WTC11 (cell line): ENCODE measurements around the gene CBLB. TPM values are rescaled to one million over a fixed set of nuclear protein-coding genes. Genes with fewer than 3 reads are reported as not detected.

Source experiments
- ATAC-seq: fragments of 200-7000 bp; cut with Tn5 transposase; 2 replicates; pipeline ENCODE4 v1.10.0; 2021; ENCODE audit warnings: mild to moderate bottlenecking, moderate library complexity
- CTCF ChIA-PET: fragments of 300-600 bp; sonication (Branson Sonifier 250); formaldehyde crosslinking; loops from one replicate; lab custom pipeline; 2021; ENCODE audit warnings: antibody characterized with exemption; lab: Charles Lee
- POLR2A ChIA-PET: fragments of 350-600 bp; sonication (Branson Sonifier 250); formaldehyde crosslinking; loops from one replicate; lab custom pipeline; 2021; ENCODE audit warnings: antibody characterized with exemption; lab: Charles Lee
- DNase-seq: peaks from one replicate; pipeline ENCODE4 v3.0.0; 2021; ENCODE audit warnings: low spot score
- H3K27ac Mint-ChIP-seq: 2 replicates; pipeline ENCODE4 v1.8.0; 2021; ENCODE audit warnings: mixed read lengths
- H3K27me3 Mint-ChIP-seq: 2 replicates; pipeline ENCODE4 v1.8.0; 2021; ENCODE audit warnings: low read depth, mild to moderate bottlenecking, moderate library complexity, mixed read lengths
- H3K36me3 Mint-ChIP-seq: 2 replicates; pipeline ENCODE4 v1.8.0; 2021; ENCODE audit warnings: mixed read lengths
- H3K4me1 Mint-ChIP-seq: 2 replicates; pipeline ENCODE4 v1.8.0; 2022; ENCODE audit warnings: mixed read lengths
- H3K4me3 Mint-ChIP-seq: 2 replicates; pipeline ENCODE4 v1.8.0; 2021; ENCODE audit warnings: mild to moderate bottlenecking, moderate library complexity, mixed read lengths
- H3K9me3 Mint-ChIP-seq: 2 replicates; pipeline ENCODE4 v1.8.0; 2021; ENCODE audit warnings: mixed read lengths
- AFF4 ChIP-seq: sonication (generic); formaldehyde crosslinking; IDR thresholded peaks from 2 replicates; pipeline ENCODE4 v1.8.1; 2023; ENCODE audit warnings: mild to moderate bottlenecking, missing genetic modification reagents, borderline replicate concordance
- ATF6 ChIP-seq: sonication (generic); formaldehyde crosslinking; IDR thresholded peaks from 2 replicates; pipeline ENCODE4 v1.8.1; 2023; ENCODE audit warnings: mild to moderate bottlenecking, missing genetic modification reagents
- EMX1 ChIP-seq: fragments of 250-450 bp; sonication (Bioruptor Pico); IDR thresholded peaks from 2 replicates; pipeline ENCODE4 v1.8.0; 2021; ENCODE audit warnings: mild to moderate bottlenecking
- FOXK1 ChIP-seq: sonication (generic); formaldehyde crosslinking; IDR thresholded peaks from 2 replicates; pipeline ENCODE4 v1.8.0; 2022; ENCODE audit warnings: mild to moderate bottlenecking, moderate library complexity, missing genetic modification reagents
- HMGA2 ChIP-seq: fragments of 250-450 bp; sonication (Bioruptor Pico); IDR thresholded peaks from 2 replicates; pipeline ENCODE4 v1.4.0; 2021; ENCODE audit warnings: mild to moderate bottlenecking, moderate library complexity
- JAZF1 ChIP-seq: fragments of 250-450 bp; sonication (Bioruptor Pico); IDR thresholded peaks from 2 replicates; pipeline ENCODE4 v1.9.0; 2021; ENCODE audit warnings: moderate library complexity, mild to moderate bottlenecking, inconsistent platforms
- NFE2L1 ChIP-seq: sonication (generic); formaldehyde crosslinking; IDR thresholded peaks from 2 replicates; pipeline ENCODE4 v1.8.1; 2023; ENCODE audit warnings: missing genetic modification reagents
- NR3C1 ChIP-seq: sonication (generic); formaldehyde crosslinking; conservative IDR thresholded peaks from 2 replicates; pipeline ENCODE4 v1.8.1; 2023; ENCODE audit warnings: low read depth, mild to moderate bottlenecking, missing genetic modification reagents
- PREB ChIP-seq: sonication (generic); formaldehyde crosslinking; IDR thresholded peaks from 2 replicates; pipeline ENCODE4 v1.8.1; 2022; ENCODE audit warnings: mild to moderate bottlenecking, missing genetic modification reagents, moderate library complexity, borderline replicate concordance
- RORB ChIP-seq: fragments of 250-450 bp; sonication (Bioruptor Pico); IDR thresholded peaks from 2 replicates; pipeline ENCODE4 v1.9.0; 2021; ENCODE audit warnings: mild to moderate bottlenecking
- SMAD3 ChIP-seq: sonication (generic); formaldehyde crosslinking; IDR thresholded peaks from 2 replicates; pipeline ENCODE4 v1.8.0; 2022; ENCODE audit warnings: missing genetic modification reagents, mild to moderate bottlenecking, borderline replicate concordance
- ZNF263 ChIP-seq: sonication (generic); formaldehyde crosslinking; IDR thresholded peaks from 2 replicates; pipeline ENCODE4 v1.8.1; 2022; ENCODE audit warnings: low read depth, mild to moderate bottlenecking, moderate library complexity, missing genetic modification reagents
- total RNA-seq: library from RNA; stranded (reverse); gene quantifications from 3 replicates; pipeline ENCODE4 v1.2.3, GENCODE V29; 2021
- TF ChIP-seq, protein P1 (sequence below): sonication (generic); formaldehyde crosslinking; IDR thresholded peaks from 2 replicates; pipeline ENCODE4 v1.8.0; 2022; ENCODE audit warnings: mild to moderate bottlenecking, missing genetic modification reagents
- TF ChIP-seq, protein P2 (sequence below): sonication (generic); formaldehyde crosslinking; IDR thresholded peaks from 2 replicates; pipeline ENCODE4 v1.8.0; 2022; ENCODE audit warnings: mild to moderate bottlenecking, missing genetic modification reagents
- TF ChIP-seq, protein P3 (sequence below): fragments of 250-450 bp; sonication (Bioruptor Pico); conservative IDR thresholded peaks from 2 replicates; pipeline ENCODE4 v1.9.0; 2021; ENCODE audit warnings: mild to moderate bottlenecking

Gene CBLB
- total RNA-seq, 1 experiment from 2014 or later: 19.8 TPM

- TF ChIP-seq AFF4 (CRISPR knock-in tag): no peak
- TF ChIP-seq JAZF1 (CRISPR knock-in tag): no peak
- no peak for TF ChIP-seq PREB (CRISPR knock-in tag)
- TF ChIP-seq RORB (CRISPR knock-in tag): no peak
These were observed 26.4 kb downstream of the CBLB start (continued) for GRCh38 chr3:105842449-105842848.

DNA sequence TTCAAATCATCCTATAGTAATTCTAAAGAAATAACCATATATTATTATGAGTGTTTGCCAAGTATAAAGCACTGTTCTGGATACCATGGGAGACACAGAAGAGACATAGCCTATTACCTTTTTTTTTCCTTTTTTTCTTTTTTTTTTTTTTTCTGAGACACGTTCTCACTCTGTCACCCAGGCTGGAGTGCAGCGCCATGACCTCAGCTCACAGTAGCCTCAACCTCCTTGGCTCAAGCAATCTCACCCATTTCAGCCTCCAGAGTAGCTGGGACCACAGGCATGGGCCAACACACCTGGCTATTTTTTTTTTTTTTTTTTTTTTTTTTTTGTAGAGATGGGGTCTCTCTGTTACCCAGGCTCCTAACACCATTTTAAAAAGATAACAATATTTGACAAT, 30.9 kb downstream of the CBLB start:
- DNase-seq: no peak
- H3K9me3 Mint-ChIP-seq: no peaks in the 10 kb centered on the region
- TF ChIP-seq ATF6 (CRISPR knock-in tag) (no peak), NR3C1 (no peak), FOXK1 (no peak), SMAD3 (no peak), HMGA2 (CRISPR knock-in tag) (no peak)
- TF ChIP-seq, protein P1, sequence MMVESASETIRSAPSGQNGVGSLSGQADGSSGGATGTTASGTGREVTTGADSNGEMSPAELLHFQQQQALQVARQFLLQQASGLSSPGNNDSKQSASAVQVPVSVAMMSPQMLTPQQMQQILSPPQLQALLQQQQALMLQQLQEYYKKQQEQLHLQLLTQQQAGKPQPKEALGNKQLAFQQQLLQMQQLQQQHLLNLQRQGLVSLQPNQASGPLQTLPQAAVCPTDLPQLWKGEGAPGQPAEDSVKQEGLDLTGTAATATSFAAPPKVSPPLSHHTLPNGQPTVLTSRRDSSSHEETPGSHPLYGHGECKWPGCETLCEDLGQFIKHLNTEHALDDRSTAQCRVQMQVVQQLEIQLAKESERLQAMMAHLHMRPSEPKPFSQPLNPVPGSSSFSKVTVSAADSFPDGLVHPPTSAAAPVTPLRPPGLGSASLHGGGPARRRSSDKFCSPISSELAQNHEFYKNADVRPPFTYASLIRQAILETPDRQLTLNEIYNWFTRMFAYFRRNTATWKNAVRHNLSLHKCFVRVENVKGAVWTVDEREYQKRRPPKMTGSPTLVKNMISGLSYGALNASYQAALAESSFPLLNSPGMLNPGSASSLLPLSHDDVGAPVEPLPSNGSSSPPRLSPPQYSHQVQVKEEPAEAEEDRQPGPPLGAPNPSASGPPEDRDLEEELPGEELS: no peak
- TF ChIP-seq, protein P2, sequence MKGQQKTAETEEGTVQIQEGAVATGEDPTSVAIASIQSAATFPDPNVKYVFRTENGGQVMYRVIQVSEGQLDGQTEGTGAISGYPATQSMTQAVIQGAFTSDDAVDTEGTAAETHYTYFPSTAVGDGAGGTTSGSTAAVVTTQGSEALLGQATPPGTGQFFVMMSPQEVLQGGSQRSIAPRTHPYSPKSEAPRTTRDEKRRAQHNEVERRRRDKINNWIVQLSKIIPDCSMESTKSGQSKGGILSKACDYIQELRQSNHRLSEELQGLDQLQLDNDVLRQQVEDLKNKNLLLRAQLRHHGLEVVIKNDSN (CRISPR knock-in tag): no peak
- TF ChIP-seq, all 79 proteins: peak for 0
- no peak for ATAC-seq
- ChIA-PET CTCF (no interaction called here), POLR2A (interaction anchor here (0.7 kb wide), 1 partner anchor 1729 kb away, joined by 11 read pairs; no protein-coding TSS in a partner anchor)
- H3K36me3 Mint-ChIP-seq: peaks cover 11% of the 10 kb centered on the region
- H3K27ac Mint-ChIP-seq: no peak overlapping the region
- no peak overlapping the region for H3K4me3 Mint-ChIP-seq
- no peaks in the 10 kb centered on the region for H3K27me3 Mint-ChIP-seq
- H3K4me1 Mint-ChIP-seq: peaks cover 15% of the 10 kb centered on the region

GRCh38 chr3:105837143-105837740, 31.6 kb downstream of the CBLB start:
- Mint-ChIP-seq H3K4me3 (no peak overlapping the region), H3K27me3 (no peaks in the 10 kb centered on the region), H3K4me1 (peaks cover 12% of the 10 kb centered on the region), H3K27ac (no peak overlapping the region), H3K36me3 (peaks cover 8% of the 10 kb centered on the region; the same call in 1 of the 2 replicates), H3K9me3 (no peaks in the 10 kb centered on the region)
- POLR2A ChIA-PET: interaction anchor here (0.7 kb wide), 1 partner anchor 1728 kb away, joined by 11 read pairs; no protein-coding TSS in a partner anchor
- ATAC-seq (no peak), DNase-seq (no peak)
- TF ChIP-seq JAZF1 (CRISPR knock-in tag): no peak
- no peak for TF ChIP-seq EMX1 (CRISPR knock-in tag)
- TF ChIP-seq NFE2L1 (CRISPR knock-in tag): no peak
- TF ChIP-seq, protein P3, sequence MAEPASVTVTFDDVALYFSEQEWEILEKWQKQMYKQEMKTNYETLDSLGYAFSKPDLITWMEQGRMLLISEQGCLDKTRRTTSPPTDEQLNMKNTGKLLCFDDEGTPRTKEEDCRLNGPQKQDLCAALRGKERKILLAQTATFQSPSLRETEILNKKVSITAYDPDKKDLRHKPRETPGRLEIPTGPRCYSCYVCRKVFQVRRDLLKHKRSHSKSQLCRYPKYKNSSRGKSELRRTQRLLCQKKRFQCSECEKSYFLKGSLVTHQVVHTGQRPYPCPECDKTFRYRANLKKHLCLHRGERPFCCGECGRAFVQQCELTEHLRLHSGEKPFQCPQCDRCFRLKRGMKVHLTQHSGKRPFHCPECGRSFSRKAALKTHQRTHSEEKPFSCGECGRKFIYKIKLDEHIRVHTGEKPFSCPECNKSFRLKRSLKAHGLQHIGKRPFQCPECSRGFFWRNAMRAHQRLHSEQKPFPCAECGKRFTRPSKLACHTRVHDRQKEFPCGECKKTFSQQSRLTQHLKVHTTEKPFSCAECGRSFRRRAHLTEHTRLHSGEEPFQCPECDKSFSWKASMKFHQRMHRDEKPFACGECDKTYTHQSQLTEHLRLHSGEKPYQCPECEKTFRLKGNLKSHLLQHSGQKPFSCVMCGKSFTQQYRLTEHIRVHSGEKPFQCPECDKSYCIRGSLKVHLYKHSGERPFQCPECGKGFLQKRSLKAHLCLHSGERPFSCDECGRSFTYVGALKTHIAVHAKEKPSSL (CRISPR knock-in tag): no peak
- no peak for TF ChIP-seq PREB (CRISPR knock-in tag)
- TF ChIP-seq ZNF263 (CRISPR knock-in tag): no peak
- CTCF ChIA-PET: no interaction called here
